Measurements from ENCODE around the gene SLC38A5. TPM values are rescaled to one million over a fixed set of nuclear protein-coding genes. Genes with fewer than 3 reads are reported as not detected.
A peak's percentile ranks its signal among the peaks of the same experiment; 100 is the strongest.

The SLC38A5 gene
- polyA plus RNA-seq, 2 donors: 16.3 to 22.1 TPM

GRCh38 chrX:48511560-48511959, 41.5 kb upstream of the SLC38A5 start:
- WGBS, 2 donors: 61 to 66% methylated on average over 4 of the region's 4 CpGs
- Histone ChIP-seq H3K36me3 (ENCODE audit: control insufficient read depth in 2 of 2, insufficient read depth in 2 of 2, low read length in 1 of 2) (no peaks in the 10 kb centered on the region), H3K9me3 (ENCODE audit: control insufficient read depth in 2 of 2, insufficient read depth in 1 of 2, low read depth in 1 of 2, low read length in 1 of 2) (no peaks in the 10 kb centered on the region), H3K27me3 (ENCODE audit: control insufficient read depth in 1 of 2, insufficient read depth in 2 of 2, low read length in 2 of 2) (no peaks in the 10 kb centered on the region), H3K27ac (ENCODE audit: low read depth in 2 of 2, low read length in 1 of 2) (no peak overlapping the region), H3K4me1 (ENCODE audit: control insufficient read depth in 2 of 2, insufficient read depth in 2 of 2, low read length in 1 of 2) (peaks cover 0 to 13% of the 10 kb centered on the region in 2 donors), H3K4me3 (ENCODE audit: low read depth in 1 of 2, low read length in 2 of 2) (no peak overlapping the region)

DNA sequence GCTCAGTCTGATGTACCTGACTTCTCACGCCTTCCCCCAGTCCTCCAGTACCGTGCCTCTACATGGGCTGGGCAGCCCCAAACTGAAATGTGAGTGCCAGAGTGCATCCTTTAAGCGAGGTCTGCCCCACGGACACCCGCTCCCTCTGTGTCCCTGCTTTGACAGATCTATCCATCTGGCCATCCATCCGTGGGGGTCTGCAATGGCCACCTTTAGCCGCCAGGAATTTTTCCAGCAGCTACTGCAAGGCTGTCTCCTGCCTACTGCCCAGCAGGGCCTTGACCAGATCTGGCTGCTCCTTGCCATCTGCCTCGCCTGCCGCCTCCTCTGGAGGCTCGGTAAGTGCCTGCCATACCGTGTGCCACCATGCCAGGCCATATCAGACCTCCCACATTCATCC, 39.6 kb upstream of the SLC38A5 start:
- Histone ChIP-seq H3K9me3 (ENCODE audit: control insufficient read depth in 2 of 2, insufficient read depth in 1 of 2, low read depth in 1 of 2, low read length in 1 of 2) (no peaks in the 10 kb centered on the region), H3K4me1 (ENCODE audit: control insufficient read depth in 2 of 2, insufficient read depth in 2 of 2, low read length in 1 of 2) (peaks cover 0 to 8% of the 10 kb centered on the region in 2 donors), H3K4me3 (ENCODE audit: low read depth in 1 of 2, low read length in 2 of 2) (peak overlapping the region; percentile 51 to 79), H3K36me3 (ENCODE audit: control insufficient read depth in 2 of 2, insufficient read depth in 2 of 2, low read length in 1 of 2) (no peaks in the 10 kb centered on the region), H3K27me3 (ENCODE audit: control insufficient read depth in 1 of 2, insufficient read depth in 2 of 2, low read length in 2 of 2) (no peaks in the 10 kb centered on the region), H3K27ac (ENCODE audit: low read depth in 2 of 2, low read length in 1 of 2) (no peak overlapping the region)
- WGBS, 2 donors: 48 to 50% methylated on average over 11 of the region's 11 CpGs

DNA sequence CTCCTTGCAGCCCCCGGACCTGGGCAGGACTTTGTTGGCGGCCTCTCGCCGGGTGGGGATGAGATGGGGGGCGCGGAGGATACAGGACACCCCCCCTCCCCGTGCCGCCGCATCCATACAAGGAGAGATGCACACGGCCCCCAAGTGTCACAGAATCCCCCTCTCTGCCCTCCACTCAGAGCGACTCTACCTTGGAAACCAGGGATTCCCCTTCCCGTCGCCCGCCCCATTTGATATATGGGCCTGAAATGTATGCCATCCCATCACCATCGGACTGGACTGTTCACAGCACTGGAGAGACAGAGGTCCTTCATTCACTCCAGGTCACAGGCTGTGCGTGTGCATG, 39.2 kb upstream of the SLC38A5 start:
- no peaks in the 10 kb centered on the region for H3K27me3 ChIP-seq (ENCODE audit: control insufficient read depth in 1 of 2, insufficient read depth in 2 of 2, low read length in 2 of 2)
- H3K36me3 ChIP-seq (ENCODE audit: control insufficient read depth in 2 of 2, insufficient read depth in 2 of 2, low read length in 1 of 2): no peaks in the 10 kb centered on the region
- peak overlapping the region; percentile 51 to 79 for H3K4me3 ChIP-seq (ENCODE audit: low read depth in 1 of 2, low read length in 2 of 2)
- peak overlapping the region; percentile 16 to 79 for H3K27ac ChIP-seq (ENCODE audit: low read depth in 2 of 2, low read length in 1 of 2)
- peaks cover 0 to 8% of the 10 kb centered on the region in 2 donors for H3K4me1 ChIP-seq (ENCODE audit: control insufficient read depth in 2 of 2, insufficient read depth in 2 of 2, low read length in 1 of 2)
- 1 to 22% methylated on average over 16 of the region's 16 CpGs for WGBS, 2 donors
- H3K9me3 ChIP-seq (ENCODE audit: control insufficient read depth in 2 of 2, insufficient read depth in 1 of 2, low read depth in 1 of 2, low read length in 1 of 2): no peaks in the 10 kb centered on the region

DNA sequence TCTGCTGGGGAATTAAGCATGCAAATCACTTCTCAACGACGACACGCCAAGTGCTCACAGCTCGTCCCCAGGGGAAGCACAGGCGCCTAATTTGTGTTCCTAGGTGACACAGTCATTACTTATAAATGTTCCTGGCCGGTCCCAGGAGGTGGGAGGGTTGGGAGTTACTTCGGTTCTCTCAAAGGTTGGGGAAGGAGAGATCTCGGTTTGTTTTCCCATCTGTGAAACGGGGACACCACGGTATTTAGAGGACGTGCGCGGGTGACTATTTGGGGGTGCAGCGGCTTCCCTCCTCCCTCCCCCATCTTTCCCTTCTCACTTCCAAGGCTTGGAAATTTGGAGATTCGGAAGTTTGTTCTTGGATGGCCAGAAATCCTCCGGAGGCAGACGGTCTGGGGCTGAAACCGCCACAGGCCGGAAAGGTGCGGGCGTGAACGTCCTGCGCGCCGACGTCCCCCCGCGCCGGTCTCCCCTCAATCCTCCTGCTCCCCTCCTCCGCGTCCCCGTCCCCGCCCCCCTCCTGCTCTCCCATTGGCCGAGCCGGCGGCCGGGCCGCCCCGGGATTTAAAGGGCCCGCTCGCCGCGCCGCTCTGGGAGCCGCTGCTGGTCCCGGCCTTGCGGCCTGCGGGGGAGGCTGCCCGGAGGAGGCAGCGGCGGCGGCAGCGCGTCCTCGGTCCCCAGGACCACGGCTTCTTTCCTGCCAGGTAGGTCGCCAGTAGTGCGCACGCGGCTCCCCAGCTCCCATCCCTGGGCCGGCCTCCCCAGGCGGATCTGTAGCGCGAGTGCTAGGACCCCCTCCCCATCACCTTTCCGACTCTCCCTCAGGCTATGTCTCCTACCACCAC, 38.6 kb upstream of the SLC38A5 start, which contains the start of gene PORCN:
PORCN (plus strand) TSS at position 593 of the 845 bp plus-strand sequence. CDS start 829 bp downstream, outside the sequence.
- H3K36me3 ChIP-seq (ENCODE audit: control insufficient read depth in 2 of 2, insufficient read depth in 2 of 2, low read length in 1 of 2): no peaks in the 10 kb centered on the region
- peaks cover 0 to 8% of the 10 kb centered on the region in 2 donors for H3K4me1 ChIP-seq (ENCODE audit: control insufficient read depth in 2 of 2, insufficient read depth in 2 of 2, low read length in 1 of 2)
- no peaks in the 10 kb centered on the region for H3K9me3 ChIP-seq (ENCODE audit: control insufficient read depth in 2 of 2, insufficient read depth in 1 of 2, low read depth in 1 of 2, low read length in 1 of 2)
- peak within 1 kb of the TSS; percentile 51 to 79 for H3K4me3 ChIP-seq (ENCODE audit: low read depth in 1 of 2, low read length in 2 of 2)
- H3K27ac ChIP-seq (ENCODE audit: low read depth in 2 of 2, low read length in 1 of 2): peak within 1 kb of the TSS; percentile 70 to 79
- no peaks in the 10 kb centered on the region for H3K27me3 ChIP-seq (ENCODE audit: control insufficient read depth in 1 of 2, insufficient read depth in 2 of 2, low read length in 2 of 2)
- 0 to 29% methylated on average over 51 to 65 of the region's 65 CpGs for WGBS, 2 donors

- 67 to 91% methylated on average over 5 of the region's 5 CpGs for WGBS, 2 donors
- Histone ChIP-seq H3K9me3 (ENCODE audit: control insufficient read depth in 2 of 2, insufficient read depth in 1 of 2, low read depth in 1 of 2, low read length in 1 of 2) (no peaks in the 10 kb centered on the region), H3K4me3 (ENCODE audit: low read depth in 1 of 2, low read length in 2 of 2) (no peak overlapping the region), H3K36me3 (ENCODE audit: control insufficient read depth in 2 of 2, insufficient read depth in 2 of 2, low read length in 1 of 2) (no peaks in the 10 kb centered on the region), H3K4me1 (ENCODE audit: control insufficient read depth in 2 of 2, insufficient read depth in 2 of 2, low read length in 1 of 2) (peaks cover 0 to 8% of the 10 kb centered on the region in 2 donors), H3K27ac (ENCODE audit: low read depth in 2 of 2, low read length in 1 of 2) (no peak overlapping the region), H3K27me3 (ENCODE audit: control insufficient read depth in 1 of 2, insufficient read depth in 2 of 2, low read length in 2 of 2) (no peaks in the 10 kb centered on the region)
These were observed 37.2 kb upstream of the SLC38A5 start for GRCh38 chrX:48507246-48507645.

DNA sequence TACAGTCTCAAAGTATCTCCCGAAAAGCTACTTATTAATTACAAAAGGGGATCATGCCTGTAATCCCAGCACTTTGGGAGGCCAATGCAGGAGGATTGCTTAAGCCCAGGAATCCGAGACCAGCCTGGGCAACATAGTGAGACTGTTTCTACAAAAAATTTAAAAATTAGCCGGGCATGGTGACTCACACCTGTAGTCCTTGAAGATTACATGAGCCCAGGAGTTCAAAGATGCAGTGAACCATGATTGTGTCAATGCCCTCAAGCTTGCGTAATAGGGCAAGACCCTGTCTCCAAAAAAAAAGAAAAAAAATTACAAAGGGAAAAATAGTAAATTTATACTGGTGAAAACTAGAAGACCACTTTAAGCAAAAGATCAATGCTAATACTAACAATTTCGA, 35.4 kb upstream of the SLC38A5 start:
- H3K27ac ChIP-seq (ENCODE audit: low read depth in 2 of 2, low read length in 1 of 2): no peak overlapping the region
- no peaks in the 10 kb centered on the region for H3K27me3 ChIP-seq (ENCODE audit: control insufficient read depth in 1 of 2, insufficient read depth in 2 of 2, low read length in 2 of 2)
- H3K4me3 ChIP-seq (ENCODE audit: low read depth in 1 of 2, low read length in 2 of 2): no peak overlapping the region
- peaks cover 0 to 8% of the 10 kb centered on the region in 2 donors for H3K4me1 ChIP-seq (ENCODE audit: control insufficient read depth in 2 of 2, insufficient read depth in 2 of 2, low read length in 1 of 2)
- H3K9me3 ChIP-seq (ENCODE audit: control insufficient read depth in 2 of 2, insufficient read depth in 1 of 2, low read depth in 1 of 2, low read length in 1 of 2): no peaks in the 10 kb centered on the region
- WGBS, 2 donors: 65 to 70% methylated on average over 5 of the region's 5 CpGs
- no peaks in the 10 kb centered on the region for H3K36me3 ChIP-seq (ENCODE audit: control insufficient read depth in 2 of 2, insufficient read depth in 2 of 2, low read length in 1 of 2)

DNA sequence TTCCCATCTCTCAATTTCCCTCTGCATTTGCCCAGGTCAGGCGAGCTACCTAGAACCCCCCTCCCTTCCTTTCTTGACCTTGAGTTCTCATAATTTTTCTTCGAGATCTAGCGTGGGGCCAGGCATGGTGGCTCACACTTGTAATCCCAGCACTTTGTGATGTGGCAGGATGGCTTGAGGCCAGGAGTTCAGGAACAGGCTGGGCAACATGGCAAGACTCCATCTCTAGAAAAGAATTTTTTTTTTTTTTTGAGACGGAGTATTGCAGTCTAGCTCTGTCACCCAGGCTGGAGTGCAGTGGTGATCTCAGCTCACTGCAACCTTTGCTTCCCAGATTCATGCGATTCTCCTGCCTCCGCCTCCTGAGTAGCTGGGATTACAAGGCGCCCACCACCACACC, 34.2 kb upstream of the SLC38A5 start:
- 65 to 73% methylated on average over 7 of the region's 7 CpGs for WGBS, 2 donors
- H3K4me1 ChIP-seq (ENCODE audit: control insufficient read depth in 2 of 2, insufficient read depth in 2 of 2, low read length in 1 of 2): peaks cover 0 to under 1% of the 10 kb centered on the region in 2 donors
- no peaks in the 10 kb centered on the region for H3K36me3 ChIP-seq (ENCODE audit: control insufficient read depth in 2 of 2, insufficient read depth in 2 of 2, low read length in 1 of 2)
- no peaks in the 10 kb centered on the region for H3K27me3 ChIP-seq (ENCODE audit: control insufficient read depth in 1 of 2, insufficient read depth in 2 of 2, low read length in 2 of 2)
- H3K9me3 ChIP-seq (ENCODE audit: control insufficient read depth in 2 of 2, insufficient read depth in 1 of 2, low read depth in 1 of 2, low read length in 1 of 2): no peaks in the 10 kb centered on the region
- H3K4me3 ChIP-seq (ENCODE audit: low read depth in 1 of 2, low read length in 2 of 2): no peak overlapping the region
- H3K27ac ChIP-seq (ENCODE audit: low read depth in 2 of 2, low read length in 1 of 2): no peak overlapping the region

DNA sequence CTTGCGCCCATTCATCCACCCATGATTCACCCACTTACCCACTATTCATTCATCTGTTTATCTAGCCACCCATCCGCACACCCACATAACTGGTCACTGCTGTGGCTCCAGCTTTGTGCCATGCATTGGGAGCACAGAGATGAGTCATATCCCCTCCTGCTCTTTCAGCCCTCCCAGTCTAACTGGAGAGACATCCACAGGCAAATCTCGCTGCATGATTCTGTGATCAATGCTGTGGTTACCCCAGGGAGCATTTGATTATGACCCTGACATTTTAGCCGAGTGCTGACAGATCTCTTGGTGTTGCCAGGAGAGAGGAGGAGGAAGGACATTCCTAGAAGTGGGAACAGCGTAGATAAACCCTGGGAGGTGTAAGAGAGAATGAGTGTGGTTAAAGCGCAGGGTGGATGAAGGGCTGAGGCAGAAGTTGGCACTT, 28.3 kb upstream of the SLC38A5 start:
- 46 to 72% methylated on average over 6 of the region's 6 CpGs for WGBS, 2 donors
- Histone ChIP-seq H3K27me3 (ENCODE audit: control insufficient read depth in 1 of 2, insufficient read depth in 2 of 2, low read length in 2 of 2) (no peaks in the 10 kb centered on the region), H3K36me3 (ENCODE audit: control insufficient read depth in 2 of 2, insufficient read depth in 2 of 2, low read length in 1 of 2) (no peaks in the 10 kb centered on the region), H3K4me3 (ENCODE audit: low read depth in 1 of 2, low read length in 2 of 2) (no peak overlapping the region), H3K27ac (ENCODE audit: low read depth in 2 of 2, low read length in 1 of 2) (no peak overlapping the region), H3K4me1 (ENCODE audit: control insufficient read depth in 2 of 2, insufficient read depth in 2 of 2, low read length in 1 of 2) (no peaks in the 10 kb centered on the region), H3K9me3 (ENCODE audit: control insufficient read depth in 2 of 2, insufficient read depth in 1 of 2, low read depth in 1 of 2, low read length in 1 of 2) (no peaks in the 10 kb centered on the region)

- WGBS, 2 donors: 57 to 60% methylated on average over 5 of the region's 5 CpGs
- no peak overlapping the region for H3K27ac ChIP-seq (ENCODE audit: low read depth in 2 of 2, low read length in 1 of 2)
- H3K4me3 ChIP-seq (ENCODE audit: low read depth in 1 of 2, low read length in 2 of 2): no peak overlapping the region
- no peaks in the 10 kb centered on the region for H3K9me3 ChIP-seq (ENCODE audit: control insufficient read depth in 2 of 2, insufficient read depth in 1 of 2, low read depth in 1 of 2, low read length in 1 of 2)
- H3K27me3 ChIP-seq (ENCODE audit: control insufficient read depth in 1 of 2, insufficient read depth in 2 of 2, low read length in 2 of 2): no peaks in the 10 kb centered on the region
- H3K4me1 ChIP-seq (ENCODE audit: control insufficient read depth in 2 of 2, insufficient read depth in 2 of 2, low read length in 1 of 2): no peaks in the 10 kb centered on the region
- H3K36me3 ChIP-seq (ENCODE audit: control insufficient read depth in 2 of 2, insufficient read depth in 2 of 2, low read length in 1 of 2): no peaks in the 10 kb centered on the region
These were observed 27.8 kb upstream of the SLC38A5 start for GRCh38 chrX:48497871-48498270.

DNA sequence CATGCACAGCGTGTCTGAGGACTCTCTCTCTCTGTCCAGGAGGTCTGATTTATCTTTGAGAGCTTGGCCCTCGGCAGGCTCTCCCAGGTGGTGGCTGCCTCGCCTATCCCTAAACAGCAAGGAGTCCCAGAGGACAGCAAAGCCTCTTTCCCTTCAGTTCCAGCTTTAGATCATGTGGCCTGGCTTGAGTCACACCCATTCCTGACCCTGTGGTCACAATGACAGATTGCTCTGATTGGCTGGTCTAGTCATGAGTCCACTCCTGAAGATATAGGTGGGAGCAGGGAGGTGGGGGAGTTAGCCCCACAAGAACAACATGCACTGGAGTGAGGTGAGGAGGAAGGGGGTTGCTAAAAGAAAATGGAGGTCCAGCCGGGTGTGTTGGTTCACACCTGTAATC, 26.6 kb upstream of the SLC38A5 start:
- H3K36me3 ChIP-seq (ENCODE audit: control insufficient read depth in 2 of 2, insufficient read depth in 2 of 2, low read length in 1 of 2): no peaks in the 10 kb centered on the region
- H3K4me1 ChIP-seq (ENCODE audit: control insufficient read depth in 2 of 2, insufficient read depth in 2 of 2, low read length in 1 of 2): peaks cover 0 to 4% of the 10 kb centered on the region in 2 donors
- H3K27ac ChIP-seq (ENCODE audit: low read depth in 2 of 2, low read length in 1 of 2): no peak overlapping the region
- H3K27me3 ChIP-seq (ENCODE audit: control insufficient read depth in 1 of 2, insufficient read depth in 2 of 2, low read length in 2 of 2): no peaks in the 10 kb centered on the region
- WGBS, 2 donors: 74 to 92% methylated on average over 4 of the region's 4 CpGs
- no peak overlapping the region for H3K4me3 ChIP-seq (ENCODE audit: low read depth in 1 of 2, low read length in 2 of 2)
- no peaks in the 10 kb centered on the region for H3K9me3 ChIP-seq (ENCODE audit: control insufficient read depth in 2 of 2, insufficient read depth in 1 of 2, low read depth in 1 of 2, low read length in 1 of 2)

Data from esophagus (tissue), 2 donors.